Activated T-helper 1 cell treated with anti-CD3 and anti-CD28 coated beads, Interleukin-2, amount 50 U/mL, for 16 hours (primary cell): ENCODE data around the gene RPL5.
"Not testable (repeated sequence)": the region's sequence is repeated elsewhere in the genome, so short reads cannot be mapped to it uniquely, and the experiment has no call there.

Source experiments
- DNase-seq, 2 donors: peaks; one replicate each; pipeline ENCODE4 v3.0.0-alpha.2; 2020; ENCODE audit warnings: low read depth in 1 of 2, low spot score in 1 of 2

RPL5 gene

GRCh38 chr1:92831762-92832536 is at the start of gene RPL5:
Gene RPL5 (plus strand): TSS chr1:92832040. CDS start chr1:92832115, 75 bp downstream.
- DNase-seq: peak; percentile 92 to 95

GRCh38 chr1:92783550-92783949 is 48.3 kb upstream of the RPL5 start:
- not testable (repeated sequence) for DNase-seq

- peak in 1 of 2 donors; percentile 3 for DNase-seq
Observed at GRCh38 chr1:92784021-92784638, 47.7 kb upstream of the RPL5 start.

- peak; percentile 9 to 37 for DNase-seq
Observed at GRCh38 chr1:92784639-92785500, 47.0 kb upstream of the RPL5 start, which contains the start of gene EVI5. Gene EVI5 (minus strand): TSS chr1:92785108. CDS start chr1:92736546, 48,562 bp downstream.

GRCh38 chr1:92786111-92786901 is 45.5 kb upstream of the RPL5 start:
- no peak for DNase-seq

GRCh38 chr1:92790081-92790480 is 41.8 kb upstream of the RPL5 start:
- DNase-seq: no peak

- no peak for DNase-seq
Observed at GRCh38 chr1:92790867-92791266, 41.0 kb upstream of the RPL5 start.

GRCh38 chr1:92791487-92792066 is 40.3 kb upstream of the RPL5 start:
- no peak for DNase-seq

- DNase-seq: no peak
Observed at GRCh38 chr1:92792340-92792782, 39.5 kb upstream of the RPL5 start.

- no peak for DNase-seq
Observed at GRCh38 chr1:92795166-92795565, 36.7 kb upstream of the RPL5 start.

- DNase-seq: no peak
Observed at GRCh38 chr1:92797297-92797696, 34.5 kb upstream of the RPL5 start.

GRCh38 chr1:92797961-92798360 is 33.9 kb upstream of the RPL5 start:
- no peak for DNase-seq

- DNase-seq: no peak
Observed at GRCh38 chr1:92803140-92803887, 28.5 kb upstream of the RPL5 start.

GRCh38 chr1:92804721-92805201 is 27.1 kb upstream of the RPL5 start:
- DNase-seq: no peak

GRCh38 chr1:92805216-92805615 is 26.6 kb upstream of the RPL5 start:
- DNase-seq: no peak

GRCh38 chr1:92808381-92808780 is 23.5 kb upstream of the RPL5 start:
- DNase-seq: no peak

- no peak for DNase-seq
Observed at GRCh38 chr1:92816732-92817131, 15.1 kb upstream of the RPL5 start.

GRCh38 chr1:92817137-92817697 is 14.6 kb upstream of the RPL5 start:
- DNase-seq: no peak
